Panc1 (cell line): ENCODE results near the gene UAP1L1. TPM values are rescaled to one million over a fixed set of nuclear protein-coding genes. Genes with fewer than 3 reads are reported as not detected.
A peak's percentile ranks its signal among the peaks of the same experiment; 100 is the strongest.

ENCODE experiments used
- ATAC-seq: fragments of 200-7000 bp; cut with Tn5 transposase; 2 replicates; pipeline ENCODE4 v1.9.1; 2020; ENCODE audit warnings: mild to moderate bottlenecking, moderate library complexity
- BruUV-seq: library from RNA; stranded (reverse); fragments of 400-500 nt; replicated peaks from 2 replicates; lab custom pipeline; 2021; lab: Mats Ljungman, UMichigan
- CTCF ChIA-PET: fragments of 300-600 bp; sonication (Branson Sonifier 250); formaldehyde crosslinking; loops from one replicate; lab custom pipeline; 2022; ENCODE audit warnings: antibody characterized with exemption; lab: Charles Lee
- POLR2A ChIA-PET: fragments of 300-600 bp; sonication (Branson Sonifier 250); formaldehyde crosslinking; loops from one replicate; lab custom pipeline; 2022; ENCODE audit warnings: antibody characterized with exemption; lab: Charles Lee
- DNase-seq: peaks from one replicate; pipeline ENCODE4 v3.0.0-alpha.2; 2010; ENCODE audit warnings: low read depth, low spot score
- H3K27ac ChIP-seq: 2 replicates; pipeline ENCODE4 v1.5.1; 2011; ENCODE audit warnings: mild to moderate bottlenecking, low read length, inconsistent platforms
- H3K27me3 ChIP-seq: fragments of 200-500 bp; sonication (Bioruptor generic); 2 replicates; pipeline ENCODE4 v1.6.0; 2014; ENCODE audit warnings: low read length, inconsistent platforms; ENCODE audit not compliant: control insufficient read depth, insufficient read depth
- H3K36me3 ChIP-seq: fragments of 200-500 bp; sonication (Bioruptor generic); 2 replicates; pipeline ENCODE4 v1.5.1; 2014; ENCODE audit warnings: inconsistent platforms, mild to moderate bottlenecking, low read length, moderate library complexity; ENCODE audit not compliant: control insufficient read depth, insufficient read depth
- H3K4me1 ChIP-seq: 2 replicates; pipeline ENCODE4 v1.5.1; 2011; ENCODE audit warnings: inconsistent platforms, mild to moderate bottlenecking, low read length, moderate library complexity; ENCODE audit not compliant: control insufficient read depth, insufficient read depth
- H3K4me3 ChIP-seq, 2 experiments: 2 replicates each; pipeline ENCODE4 v1.5.1; 2011 to 2012; ENCODE audit warnings: low read depth in 2 of 2, low read length in 2 of 2, mild to moderate bottlenecking in 2 of 2, inconsistent platforms in 1 of 2, moderate library complexity in 1 of 2
- H3K9me3 ChIP-seq: fragments of 200-500 bp; sonication (Bioruptor generic); 2 replicates; pipeline ENCODE4 v1.5.1; 2014; ENCODE audit warnings: low read depth, mild to moderate bottlenecking, inconsistent platforms, low read length, moderate library complexity; ENCODE audit not compliant: control insufficient read depth, insufficient read depth
- POLR2AphosphoS5 ChIP-seq: IDR thresholded peaks from 2 replicates; pipeline ENCODE4 v1.6.1; 2012; ENCODE audit warnings: mild to moderate bottlenecking, low read depth, low read length, moderate library complexity
- SIN3A ChIP-seq: IDR thresholded peaks from 2 replicates; pipeline ENCODE4 v1.6.1; 2012; ENCODE audit warnings: low read depth, mild to moderate bottlenecking, low read length, moderate library complexity, borderline replicate concordance; ENCODE audit not compliant: insufficient read depth
- TCF7L2 ChIP-seq: IDR thresholded peaks from 2 replicates; pipeline ENCODE4 v1.6.1; 2011; ENCODE audit warnings: mild to moderate bottlenecking, low read depth, low read length, inconsistent platforms
- in situ Hi-C: cut with HindIII; loops from 2 replicates; pipeline ENCODE4 v1.10.0; 2016; ENCODE audit warnings: low sequenced_read_pairs, low pct_unique_long_range_greater_than_20kb
- intact Hi-C: fragments of 100-400 bp; cut with micrococcal nuclease; formaldehyde crosslinking; loops from one replicate; pipeline ENCODE4 v1.10.0; 2022; ENCODE audit not compliant: unreplicated experiment
- total RNA-seq: library from RNA; stranded (reverse); gene quantifications from one replicate; pipeline ENCODE4 v1.2.1, GENCODE V29; 2021; ENCODE audit not compliant: unreplicated experiment
- TF ChIP-seq, protein P1 (sequence below), 2 experiments: IDR thresholded peaks; 2 replicates each; pipeline ENCODE4 v1.6.1; 2011 to 2012; ENCODE audit warnings: low read depth in 2 of 2, control low read depth in 1 of 2, low read length in 1 of 2, mild to moderate bottlenecking in 1 of 2, moderate library complexity in 1 of 2; ENCODE audit not compliant: insufficient read depth in 1 of 2
- TF ChIP-seq, protein P2 (sequence below): fragments of 450-650 bp; IDR thresholded peaks from 2 replicates; pipeline ENCODE4 v1.5.1; 2017; ENCODE audit warnings: mild to moderate bottlenecking

Gene UAP1L1
- total RNA-seq, 1 experiment from 2014 or later: 23.1 TPM

DNA sequence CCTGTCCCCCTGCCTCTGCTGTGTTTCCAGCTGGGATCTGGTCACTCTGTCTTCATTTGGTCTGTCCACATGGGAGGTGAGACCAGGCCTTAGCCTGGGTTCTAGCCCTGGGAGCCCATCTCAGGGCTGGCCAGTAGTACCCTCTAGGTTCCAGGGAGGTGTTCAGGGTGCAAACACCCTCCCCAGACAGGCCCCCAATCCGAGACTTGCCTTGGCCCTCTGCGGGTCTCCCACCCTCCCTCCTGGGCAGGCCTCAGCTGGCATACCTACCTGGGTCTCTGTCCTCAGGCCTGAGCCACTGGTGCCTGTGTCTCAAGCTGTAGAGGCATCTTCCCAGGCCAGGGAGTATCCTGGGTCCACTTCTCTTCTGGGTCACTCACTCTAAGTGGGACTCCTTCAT, 6.0 kb upstream of the UAP1L1 start:
- ChIA-PET POLR2A (interaction anchor here (0.5 kb wide), 1 partner anchor 370 kb away, joined by 7 read pairs; no protein-coding TSS in a partner anchor), CTCF (no interaction called here)
- intact Hi-C loops (no loop called here), in situ Hi-C loops (no loop called here)
- peaks cover 2% of the 10 kb centered on the region; the same call in 1 of the 2 replicates for H3K4me1 ChIP-seq
- no peaks in the 10 kb centered on the region for H3K27me3 ChIP-seq
- BruUV-seq: no TSS peak
- H3K4me3 ChIP-seq: peak overlapping the region; percentile 53; a peak in 3 of 4 replicates
- no peak for ATAC-seq
- no peak for TF ChIP-seq TCF7L2
- TF ChIP-seq POLR2AphosphoS5: no peak
- TF ChIP-seq, protein P1, sequence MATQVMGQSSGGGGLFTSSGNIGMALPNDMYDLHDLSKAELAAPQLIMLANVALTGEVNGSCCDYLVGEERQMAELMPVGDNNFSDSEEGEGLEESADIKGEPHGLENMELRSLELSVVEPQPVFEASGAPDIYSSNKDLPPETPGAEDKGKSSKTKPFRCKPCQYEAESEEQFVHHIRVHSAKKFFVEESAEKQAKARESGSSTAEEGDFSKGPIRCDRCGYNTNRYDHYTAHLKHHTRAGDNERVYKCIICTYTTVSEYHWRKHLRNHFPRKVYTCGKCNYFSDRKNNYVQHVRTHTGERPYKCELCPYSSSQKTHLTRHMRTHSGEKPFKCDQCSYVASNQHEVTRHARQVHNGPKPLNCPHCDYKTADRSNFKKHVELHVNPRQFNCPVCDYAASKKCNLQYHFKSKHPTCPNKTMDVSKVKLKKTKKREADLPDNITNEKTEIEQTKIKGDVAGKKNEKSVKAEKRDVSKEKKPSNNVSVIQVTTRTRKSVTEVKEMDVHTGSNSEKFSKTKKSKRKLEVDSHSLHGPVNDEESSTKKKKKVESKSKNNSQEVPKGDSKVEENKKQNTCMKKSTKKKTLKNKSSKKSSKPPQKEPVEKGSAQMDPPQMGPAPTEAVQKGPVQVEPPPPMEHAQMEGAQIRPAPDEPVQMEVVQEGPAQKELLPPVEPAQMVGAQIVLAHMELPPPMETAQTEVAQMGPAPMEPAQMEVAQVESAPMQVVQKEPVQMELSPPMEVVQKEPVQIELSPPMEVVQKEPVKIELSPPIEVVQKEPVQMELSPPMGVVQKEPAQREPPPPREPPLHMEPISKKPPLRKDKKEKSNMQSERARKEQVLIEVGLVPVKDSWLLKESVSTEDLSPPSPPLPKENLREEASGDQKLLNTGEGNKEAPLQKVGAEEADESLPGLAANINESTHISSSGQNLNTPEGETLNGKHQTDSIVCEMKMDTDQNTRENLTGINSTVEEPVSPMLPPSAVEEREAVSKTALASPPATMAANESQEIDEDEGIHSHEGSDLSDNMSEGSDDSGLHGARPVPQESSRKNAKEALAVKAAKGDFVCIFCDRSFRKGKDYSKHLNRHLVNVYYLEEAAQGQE (IDR thresholded peaks at IDR 0.05; ENCODE audit: insufficient read depth in 1 of 2, low read depth in 2 of 2, low read length in 1 of 2): no peak
- TF ChIP-seq, protein P2, sequence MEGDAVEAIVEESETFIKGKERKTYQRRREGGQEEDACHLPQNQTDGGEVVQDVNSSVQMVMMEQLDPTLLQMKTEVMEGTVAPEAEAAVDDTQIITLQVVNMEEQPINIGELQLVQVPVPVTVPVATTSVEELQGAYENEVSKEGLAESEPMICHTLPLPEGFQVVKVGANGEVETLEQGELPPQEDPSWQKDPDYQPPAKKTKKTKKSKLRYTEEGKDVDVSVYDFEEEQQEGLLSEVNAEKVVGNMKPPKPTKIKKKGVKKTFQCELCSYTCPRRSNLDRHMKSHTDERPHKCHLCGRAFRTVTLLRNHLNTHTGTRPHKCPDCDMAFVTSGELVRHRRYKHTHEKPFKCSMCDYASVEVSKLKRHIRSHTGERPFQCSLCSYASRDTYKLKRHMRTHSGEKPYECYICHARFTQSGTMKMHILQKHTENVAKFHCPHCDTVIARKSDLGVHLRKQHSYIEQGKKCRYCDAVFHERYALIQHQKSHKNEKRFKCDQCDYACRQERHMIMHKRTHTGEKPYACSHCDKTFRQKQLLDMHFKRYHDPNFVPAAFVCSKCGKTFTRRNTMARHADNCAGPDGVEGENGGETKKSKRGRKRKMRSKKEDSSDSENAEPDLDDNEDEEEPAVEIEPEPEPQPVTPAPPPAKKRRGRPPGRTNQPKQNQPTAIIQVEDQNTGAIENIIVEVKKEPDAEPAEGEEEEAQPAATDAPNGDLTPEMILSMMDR: no peak
- no peak for TF ChIP-seq SIN3A
- H3K27ac ChIP-seq: peak overlapping the region; percentile 66
- DNase-seq: no peak
- no peaks in the 10 kb centered on the region for H3K9me3 ChIP-seq
- no peaks in the 10 kb centered on the region; the same call in 1 of the 2 replicates for H3K36me3 ChIP-seq

DNA sequence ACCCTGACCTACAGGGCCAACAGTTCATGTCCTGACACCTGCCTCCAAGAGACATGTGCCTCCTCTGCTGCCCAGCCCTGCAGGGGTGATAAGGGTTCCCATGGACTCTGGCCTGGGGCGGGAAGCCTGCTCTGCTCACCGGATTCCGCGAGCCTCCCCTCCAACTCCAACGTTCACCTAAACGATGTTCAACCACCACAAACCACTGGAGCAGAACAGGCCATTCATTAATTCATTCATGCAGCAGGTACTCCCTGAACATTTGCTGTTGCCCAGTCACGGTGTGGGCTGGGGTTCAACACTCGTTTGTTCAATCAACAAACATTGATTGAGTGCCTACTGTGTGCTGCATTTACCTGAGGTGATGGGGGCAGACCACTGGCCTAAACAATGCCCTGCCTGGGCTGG, 3.3 kb upstream of the UAP1L1 start:
- DNase-seq (no peak), ATAC-seq (no peak)
- H3K36me3 ChIP-seq: no peaks in the 10 kb centered on the region; the same call in 1 of the 2 replicates
- TF ChIP-seq, protein P2: no peak
- TF ChIP-seq SIN3A (no peak), POLR2AphosphoS5 (no peak), TCF7L2 (no peak)
- TF ChIP-seq, protein P1 (IDR thresholded peaks at IDR 0.05; ENCODE audit: insufficient read depth in 1 of 2, low read depth in 2 of 2, low read length in 1 of 2): no peak
- in situ Hi-C loops: no loop called here
- no peaks in the 10 kb centered on the region for H3K27me3 ChIP-seq
- H3K9me3 ChIP-seq: no peaks in the 10 kb centered on the region
- no peak overlapping the region for H3K4me3 ChIP-seq
- no peak overlapping the region for H3K27ac ChIP-seq
- ChIA-PET POLR2A (no interaction called here), CTCF (no interaction called here)
- intact Hi-C loops: no loop called here
- BruUV-seq: no TSS peak
- H3K4me1 ChIP-seq: no peaks in the 10 kb centered on the region; the same call in 1 of the 2 replicates
